ENCODE results near the gene PLCXD3. TPM values are rescaled to one million over a fixed set of nuclear protein-coding genes. Genes with fewer than 3 reads are reported as not detected.

Gene PLCXD3
- total RNA-seq, 1 experiment from 2014 or later: 0.04 TPM

DNA sequence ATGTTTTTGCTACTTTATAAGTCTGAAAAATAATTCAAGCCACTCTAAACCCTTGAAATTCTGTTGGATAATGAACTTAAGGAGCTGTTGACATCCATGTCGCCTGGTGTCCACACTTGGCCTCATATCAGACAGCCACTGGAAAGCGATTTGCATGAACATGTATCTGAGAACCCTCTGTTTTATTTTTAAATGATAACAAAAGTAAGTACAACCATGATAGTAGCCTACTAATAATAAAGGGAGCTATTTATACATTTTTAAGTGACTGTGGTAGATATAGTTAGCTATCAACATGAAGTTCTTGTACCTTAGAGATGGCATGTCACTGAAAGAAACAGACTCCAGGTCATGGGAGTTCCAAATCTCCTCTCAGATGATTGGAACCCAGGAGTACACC lies 53.3 kb downstream of the PLCXD3 start:
- Mint-ChIP-seq H3K4me1 (no peaks in the 10 kb centered on the region), H3K36me3 (no peaks in the 10 kb centered on the region), H3K4me3 (no peak overlapping the region), H3K9me3 (no peaks in the 10 kb centered on the region), H3K27me3 (ENCODE audit: low read depth) (no peaks in the 10 kb centered on the region), H3K27ac (no peak overlapping the region)
- TF ChIP-seq NR3C1 (CRISPR knock-in tag; conservative IDR thresholded peaks at IDR 0.05; ENCODE audit: low read depth) (no peak), FOXJ3 (CRISPR knock-in tag; IDR thresholded peaks at IDR 0.05; ENCODE audit: borderline replicate concordance) (no peak), HMGA2 (CRISPR knock-in tag; IDR thresholded peaks at IDR 0.05) (no peak), TCF7 (CRISPR knock-in tag; IDR thresholded peaks at IDR 0.05; ENCODE audit: low read depth) (no peak), NR2C2 (CRISPR knock-in tag; IDR thresholded peaks at IDR 0.05) (no peak)
- TF ChIP-seq, protein P1, sequence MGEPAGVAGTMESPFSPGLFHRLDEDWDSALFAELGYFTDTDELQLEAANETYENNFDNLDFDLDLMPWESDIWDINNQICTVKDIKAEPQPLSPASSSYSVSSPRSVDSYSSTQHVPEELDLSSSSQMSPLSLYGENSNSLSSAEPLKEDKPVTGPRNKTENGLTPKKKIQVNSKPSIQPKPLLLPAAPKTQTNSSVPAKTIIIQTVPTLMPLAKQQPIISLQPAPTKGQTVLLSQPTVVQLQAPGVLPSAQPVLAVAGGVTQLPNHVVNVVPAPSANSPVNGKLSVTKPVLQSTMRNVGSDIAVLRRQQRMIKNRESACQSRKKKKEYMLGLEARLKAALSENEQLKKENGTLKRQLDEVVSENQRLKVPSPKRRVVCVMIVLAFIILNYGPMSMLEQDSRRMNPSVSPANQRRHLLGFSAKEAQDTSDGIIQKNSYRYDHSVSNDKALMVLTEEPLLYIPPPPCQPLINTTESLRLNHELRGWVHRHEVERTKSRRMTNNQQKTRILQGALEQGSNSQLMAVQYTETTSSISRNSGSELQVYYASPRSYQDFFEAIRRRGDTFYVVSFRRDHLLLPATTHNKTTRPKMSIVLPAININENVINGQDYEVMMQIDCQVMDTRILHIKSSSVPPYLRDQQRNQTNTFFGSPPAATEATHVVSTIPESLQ (CRISPR knock-in tag; IDR thresholded peaks at IDR 0.05): no peak
- TF ChIP-seq, protein P2, sequence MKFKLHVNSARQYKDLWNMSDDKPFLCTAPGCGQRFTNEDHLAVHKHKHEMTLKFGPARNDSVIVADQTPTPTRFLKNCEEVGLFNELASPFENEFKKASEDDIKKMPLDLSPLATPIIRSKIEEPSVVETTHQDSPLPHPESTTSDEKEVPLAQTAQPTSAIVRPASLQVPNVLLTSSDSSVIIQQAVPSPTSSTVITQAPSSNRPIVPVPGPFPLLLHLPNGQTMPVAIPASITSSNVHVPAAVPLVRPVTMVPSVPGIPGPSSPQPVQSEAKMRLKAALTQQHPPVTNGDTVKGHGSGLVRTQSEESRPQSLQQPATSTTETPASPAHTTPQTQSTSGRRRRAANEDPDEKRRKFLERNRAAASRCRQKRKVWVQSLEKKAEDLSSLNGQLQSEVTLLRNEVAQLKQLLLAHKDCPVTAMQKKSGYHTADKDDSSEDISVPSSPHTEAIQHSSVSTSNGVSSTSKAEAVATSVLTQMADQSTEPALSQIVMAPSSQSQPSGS (CRISPR knock-in tag; IDR thresholded peaks at IDR 0.05; ENCODE audit: borderline replicate concordance, low read depth): no peak
- TF ChIP-seq, protein P3, sequence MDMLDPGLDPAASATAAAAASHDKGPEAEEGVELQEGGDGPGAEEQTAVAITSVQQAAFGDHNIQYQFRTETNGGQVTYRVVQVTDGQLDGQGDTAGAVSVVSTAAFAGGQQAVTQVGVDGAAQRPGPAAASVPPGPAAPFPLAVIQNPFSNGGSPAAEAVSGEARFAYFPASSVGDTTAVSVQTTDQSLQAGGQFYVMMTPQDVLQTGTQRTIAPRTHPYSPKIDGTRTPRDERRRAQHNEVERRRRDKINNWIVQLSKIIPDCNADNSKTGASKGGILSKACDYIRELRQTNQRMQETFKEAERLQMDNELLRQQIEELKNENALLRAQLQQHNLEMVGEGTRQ (CRISPR knock-in tag; IDR thresholded peaks at IDR 0.05): no peak
- TF ChIP-seq, protein P4, sequence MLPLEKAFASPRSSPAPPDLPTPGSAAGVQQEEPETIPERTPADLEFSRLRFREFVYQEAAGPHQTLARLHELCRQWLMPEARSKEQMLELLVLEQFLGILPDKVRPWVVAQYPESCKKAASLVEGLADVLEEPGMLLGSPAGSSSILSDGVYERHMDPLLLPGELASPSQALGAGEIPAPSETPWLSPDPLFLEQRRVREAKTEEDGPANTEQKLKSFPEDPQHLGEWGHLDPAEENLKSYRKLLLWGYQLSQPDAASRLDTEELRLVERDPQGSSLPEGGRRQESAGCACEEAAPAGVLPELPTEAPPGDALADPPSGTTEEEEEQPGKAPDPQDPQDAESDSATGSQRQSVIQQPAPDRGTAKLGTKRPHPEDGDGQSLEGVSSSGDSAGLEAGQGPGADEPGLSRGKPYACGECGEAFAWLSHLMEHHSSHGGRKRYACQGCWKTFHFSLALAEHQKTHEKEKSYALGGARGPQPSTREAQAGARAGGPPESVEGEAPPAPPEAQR (CRISPR knock-in tag; IDR thresholded peaks at IDR 0.05): no peak
- no peak for ATAC-seq
- CTCF ChIA-PET: no interaction called here
- POLR2A ChIA-PET: no interaction called here
- no peak for DNase-seq (ENCODE audit: low spot score)

DNA sequence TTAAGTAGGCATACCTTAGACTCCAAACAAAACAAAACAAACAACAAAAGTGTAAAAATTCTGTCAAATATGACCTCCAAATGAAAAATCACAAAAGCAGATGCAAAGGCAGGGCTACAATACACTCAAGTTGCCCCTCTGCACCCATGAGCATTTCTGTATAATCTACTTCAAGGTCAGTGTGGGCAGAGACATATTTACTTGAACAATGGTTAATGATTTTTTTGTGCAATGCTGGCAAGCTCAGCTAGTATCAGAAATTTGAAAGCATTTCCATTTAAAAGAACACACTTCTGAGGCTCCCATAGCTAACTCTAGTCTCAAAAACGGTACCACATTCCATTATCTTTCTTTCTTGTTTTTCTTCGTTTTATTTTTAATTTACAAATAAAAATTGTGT lies 57.9 kb downstream of the PLCXD3 start:
- Mint-ChIP-seq H3K27me3 (ENCODE audit: low read depth) (no peaks in the 10 kb centered on the region; the same call in 1 of the 2 replicates), H3K9me3 (no peaks in the 10 kb centered on the region), H3K27ac (no peak overlapping the region), H3K4me3 (no peak overlapping the region), H3K4me1 (no peaks in the 10 kb centered on the region), H3K36me3 (no peaks in the 10 kb centered on the region)
- no peak for DNase-seq (ENCODE audit: low spot score)
- ATAC-seq: no peak
- ChIA-PET POLR2A (no interaction called here), CTCF (no interaction called here)
- TF ChIP-seq GRHL2 (CRISPR knock-in tag; IDR thresholded peaks at IDR 0.05; ENCODE audit: insufficient replicate concordance, severe bottlenecking): no peak
- TF ChIP-seq EMX1 (CRISPR knock-in tag; IDR thresholded peaks at IDR 0.05): no peak
- TF ChIP-seq ZNF138 (CRISPR knock-in tag; conservative IDR thresholded peaks at IDR 0.05): no peak
- no peak for TF ChIP-seq ELF4 (CRISPR knock-in tag; IDR thresholded peaks at IDR 0.05; ENCODE audit: low read depth)
- no peak for TF ChIP-seq NFATC4 (CRISPR knock-in tag; IDR thresholded peaks at IDR 0.05)
- no peak for TF ChIP-seq OVOL2 (CRISPR knock-in tag; IDR thresholded peaks at IDR 0.05; ENCODE audit: borderline replicate concordance)
- no peak for TF ChIP-seq IRF2 (CRISPR knock-in tag; IDR thresholded peaks at IDR 0.05; ENCODE audit: borderline replicate concordance, low read depth)
- TF ChIP-seq, protein P5, sequence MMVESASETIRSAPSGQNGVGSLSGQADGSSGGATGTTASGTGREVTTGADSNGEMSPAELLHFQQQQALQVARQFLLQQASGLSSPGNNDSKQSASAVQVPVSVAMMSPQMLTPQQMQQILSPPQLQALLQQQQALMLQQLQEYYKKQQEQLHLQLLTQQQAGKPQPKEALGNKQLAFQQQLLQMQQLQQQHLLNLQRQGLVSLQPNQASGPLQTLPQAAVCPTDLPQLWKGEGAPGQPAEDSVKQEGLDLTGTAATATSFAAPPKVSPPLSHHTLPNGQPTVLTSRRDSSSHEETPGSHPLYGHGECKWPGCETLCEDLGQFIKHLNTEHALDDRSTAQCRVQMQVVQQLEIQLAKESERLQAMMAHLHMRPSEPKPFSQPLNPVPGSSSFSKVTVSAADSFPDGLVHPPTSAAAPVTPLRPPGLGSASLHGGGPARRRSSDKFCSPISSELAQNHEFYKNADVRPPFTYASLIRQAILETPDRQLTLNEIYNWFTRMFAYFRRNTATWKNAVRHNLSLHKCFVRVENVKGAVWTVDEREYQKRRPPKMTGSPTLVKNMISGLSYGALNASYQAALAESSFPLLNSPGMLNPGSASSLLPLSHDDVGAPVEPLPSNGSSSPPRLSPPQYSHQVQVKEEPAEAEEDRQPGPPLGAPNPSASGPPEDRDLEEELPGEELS (CRISPR knock-in tag; IDR thresholded peaks at IDR 0.05): no peak
- TF ChIP-seq, protein P6, sequence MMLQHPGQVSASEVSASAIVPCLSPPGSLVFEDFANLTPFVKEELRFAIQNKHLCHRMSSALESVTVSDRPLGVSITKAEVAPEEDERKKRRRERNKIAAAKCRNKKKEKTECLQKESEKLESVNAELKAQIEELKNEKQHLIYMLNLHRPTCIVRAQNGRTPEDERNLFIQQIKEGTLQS (CRISPR knock-in tag; conservative IDR thresholded peaks at IDR 0.05): no peak
- TF ChIP-seq, protein P7, sequence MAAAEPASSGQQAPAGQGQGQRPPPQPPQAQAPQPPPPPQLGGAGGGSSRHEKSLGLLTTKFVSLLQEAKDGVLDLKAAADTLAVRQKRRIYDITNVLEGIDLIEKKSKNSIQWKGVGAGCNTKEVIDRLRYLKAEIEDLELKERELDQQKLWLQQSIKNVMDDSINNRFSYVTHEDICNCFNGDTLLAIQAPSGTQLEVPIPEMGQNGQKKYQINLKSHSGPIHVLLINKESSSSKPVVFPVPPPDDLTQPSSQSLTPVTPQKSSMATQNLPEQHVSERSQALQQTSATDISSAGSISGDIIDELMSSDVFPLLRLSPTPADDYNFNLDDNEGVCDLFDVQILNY (CRISPR knock-in tag; IDR thresholded peaks at IDR 0.05): no peak
- no peak for TF ChIP-seq MYBL2 (CRISPR knock-in tag; IDR thresholded peaks at IDR 0.05)
- TF ChIP-seq JAZF1 (CRISPR knock-in tag; IDR thresholded peaks at IDR 0.05): no peak
- TF ChIP-seq, protein P2 (CRISPR knock-in tag; IDR thresholded peaks at IDR 0.05; ENCODE audit: borderline replicate concordance, low read depth): no peak
- TF ChIP-seq TEAD4 (CRISPR knock-in tag; IDR thresholded peaks at IDR 0.05): no peak

Measured in WTC11 (cell line).